NB4 (cell line): Measurements from ENCODE around the gene SLC35D1.

Experiments used
- CTCF ChIP-seq: IDR thresholded peaks from one replicate; pipeline ENCODE4 v1.5.1; 2012; ENCODE audit warnings: low read depth, low read length
- MAX ChIP-seq: IDR thresholded peaks from 2 replicates; pipeline ENCODE4 v1.6.1; 2011; ENCODE audit warnings: low read depth, low read length
- MYC ChIP-seq: IDR thresholded peaks from 2 replicates; pipeline ENCODE4 v1.6.1; 2011; ENCODE audit warnings: low read depth, low read length

GRCh38 chr1:66998972-66999371 is 55.0 kb downstream of the SLC35D1 start:
- no peak for TF ChIP-seq CTCF
- no peak for TF ChIP-seq MYC
- TF ChIP-seq MAX = no peak
